Panc1 (cell line): ENCODE results near the gene LNX2. TPM values are rescaled to one million over a fixed set of nuclear protein-coding genes. Genes with fewer than 3 reads are reported as not detected.

Experiments
- ATAC-seq: fragments of 200-7000 bp; cut with Tn5 transposase; 2 replicates; pipeline ENCODE4 v1.9.1; 2020; ENCODE audit warnings: mild to moderate bottlenecking, moderate library complexity
- BruUV-seq: library from RNA; stranded (reverse); fragments of 400-500 nt; replicated peaks from 2 replicates; lab custom pipeline; 2021; lab: Mats Ljungman, UMichigan
- CTCF ChIA-PET: fragments of 300-600 bp; sonication (Branson Sonifier 250); formaldehyde crosslinking; loops from one replicate; lab custom pipeline; 2022; ENCODE audit warnings: antibody characterized with exemption; lab: Charles Lee
- POLR2A ChIA-PET: fragments of 300-600 bp; sonication (Branson Sonifier 250); formaldehyde crosslinking; loops from one replicate; lab custom pipeline; 2022; ENCODE audit warnings: antibody characterized with exemption; lab: Charles Lee
- DNase-seq: peaks from one replicate; pipeline ENCODE4 v3.0.0-alpha.2; 2010; ENCODE audit warnings: low read depth, low spot score
- H3K27ac ChIP-seq: 2 replicates; pipeline ENCODE4 v1.5.1; 2011; ENCODE audit warnings: mild to moderate bottlenecking, low read length, inconsistent platforms
- H3K27me3 ChIP-seq: fragments of 200-500 bp; sonication (Bioruptor generic); 2 replicates; pipeline ENCODE4 v1.6.0; 2014; ENCODE audit warnings: low read length, inconsistent platforms; ENCODE audit not compliant: control insufficient read depth, insufficient read depth
- H3K36me3 ChIP-seq: fragments of 200-500 bp; sonication (Bioruptor generic); 2 replicates; pipeline ENCODE4 v1.5.1; 2014; ENCODE audit warnings: inconsistent platforms, mild to moderate bottlenecking, low read length, moderate library complexity; ENCODE audit not compliant: control insufficient read depth, insufficient read depth
- H3K4me1 ChIP-seq: 2 replicates; pipeline ENCODE4 v1.5.1; 2011; ENCODE audit warnings: inconsistent platforms, mild to moderate bottlenecking, low read length, moderate library complexity; ENCODE audit not compliant: control insufficient read depth, insufficient read depth
- H3K4me3 ChIP-seq, 2 experiments: 2 replicates each; pipeline ENCODE4 v1.5.1; 2011 to 2012; ENCODE audit warnings: low read depth in 2 of 2, low read length in 2 of 2, mild to moderate bottlenecking in 2 of 2, inconsistent platforms in 1 of 2, moderate library complexity in 1 of 2
- H3K9me3 ChIP-seq: fragments of 200-500 bp; sonication (Bioruptor generic); 2 replicates; pipeline ENCODE4 v1.5.1; 2014; ENCODE audit warnings: low read depth, mild to moderate bottlenecking, inconsistent platforms, low read length, moderate library complexity; ENCODE audit not compliant: control insufficient read depth, insufficient read depth
- CTCF ChIP-seq: fragments of 450-650 bp; IDR thresholded peaks from 2 replicates; pipeline ENCODE4 v1.5.1; 2017; ENCODE audit warnings: mild to moderate bottlenecking
- POLR2AphosphoS5 ChIP-seq: IDR thresholded peaks from 2 replicates; pipeline ENCODE4 v1.6.1; 2012; ENCODE audit warnings: mild to moderate bottlenecking, low read depth, low read length, moderate library complexity
- REST ChIP-seq, 2 experiments: IDR thresholded peaks; 2 replicates each; pipeline ENCODE4 v1.6.1; 2011 to 2012; ENCODE audit warnings: low read depth in 2 of 2, control low read depth in 1 of 2, low read length in 1 of 2, mild to moderate bottlenecking in 1 of 2, moderate library complexity in 1 of 2; ENCODE audit not compliant: insufficient read depth in 1 of 2
- SIN3A ChIP-seq: IDR thresholded peaks from 2 replicates; pipeline ENCODE4 v1.6.1; 2012; ENCODE audit warnings: low read depth, mild to moderate bottlenecking, low read length, moderate library complexity, borderline replicate concordance; ENCODE audit not compliant: insufficient read depth
- TCF7L2 ChIP-seq: IDR thresholded peaks from 2 replicates; pipeline ENCODE4 v1.6.1; 2011; ENCODE audit warnings: mild to moderate bottlenecking, low read depth, low read length, inconsistent platforms
- in situ Hi-C: cut with HindIII; loops from 2 replicates; pipeline ENCODE4 v1.10.0; 2016; ENCODE audit warnings: low sequenced_read_pairs, low pct_unique_long_range_greater_than_20kb
- intact Hi-C: fragments of 100-400 bp; cut with micrococcal nuclease; formaldehyde crosslinking; loops from one replicate; pipeline ENCODE4 v1.10.0; 2022; ENCODE audit not compliant: unreplicated experiment
- total RNA-seq: library from RNA; stranded (reverse); gene quantifications from one replicate; pipeline ENCODE4 v1.2.1, GENCODE V29; 2021; ENCODE audit not compliant: unreplicated experiment

LNX2 gene
- total RNA-seq, 1 experiment from 2014 or later, result 11.6 TPM

DNA sequence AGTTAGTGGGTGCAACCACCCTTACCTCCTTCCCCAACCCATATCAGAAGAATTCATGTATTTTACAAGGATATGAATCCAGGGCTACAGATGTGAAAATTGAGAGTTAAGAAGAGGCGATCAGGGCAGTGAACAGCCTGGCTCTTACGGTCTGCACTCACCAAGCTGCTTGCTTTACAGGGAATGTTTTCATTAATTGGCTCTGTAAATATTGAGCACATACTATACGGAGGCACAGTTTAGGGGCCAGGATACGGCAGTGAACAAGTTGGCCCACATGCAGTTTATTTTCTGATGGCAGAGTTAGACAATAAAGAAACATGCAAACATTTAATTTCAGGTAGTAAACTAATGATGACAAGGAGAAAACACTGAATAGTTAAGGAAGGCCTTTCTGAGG lies 7.8 kb upstream of the LNX2 start:
- no peak overlapping the region for H3K27ac ChIP-seq
- H3K36me3 ChIP-seq, result peaks cover 7% of the 10 kb centered on the region
- in situ Hi-C loops, result no loop called here
- H3K9me3 ChIP-seq, result no peaks in the 10 kb centered on the region
- BruUV-seq, result no TSS peak
- ChIA-PET CTCF (no interaction called here), POLR2A (no interaction called here)
- peaks cover 10% of the 10 kb centered on the region for H3K4me1 ChIP-seq
- no peaks in the 10 kb centered on the region for H3K27me3 ChIP-seq
- no peak for DNase-seq
- ATAC-seq, result no peak
- TF ChIP-seq POLR2AphosphoS5 (no peak), REST (IDR thresholded peaks at IDR 0.05; ENCODE audit: insufficient read depth in 1 of 2, low read depth in 2 of 2, low read length in 1 of 2) (no peak), CTCF (no peak), SIN3A (no peak), TCF7L2 (no peak)
- intact Hi-C loops, result no loop called here
- no peak overlapping the region for H3K4me3 ChIP-seq

DNA sequence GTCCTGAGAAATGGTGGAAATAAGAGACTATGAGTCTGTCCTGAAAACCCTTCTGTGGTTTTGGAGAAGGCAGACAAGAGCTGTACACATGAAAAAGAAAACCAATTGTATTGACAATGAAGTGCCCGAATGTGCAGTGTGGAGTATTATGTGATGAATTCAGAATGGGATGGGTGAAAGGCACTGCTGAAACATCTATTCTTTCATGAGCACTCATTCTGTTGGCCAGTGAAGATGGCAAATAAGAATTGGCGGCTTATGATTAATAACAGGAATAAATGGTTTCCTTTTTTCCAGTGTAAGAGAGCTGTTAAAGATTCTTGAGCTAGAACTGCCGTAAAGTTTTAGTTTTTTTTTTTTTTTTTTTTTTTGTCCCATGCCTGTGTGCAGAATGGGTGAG lies 7.1 kb upstream of the LNX2 start:
- no peak overlapping the region for H3K27ac ChIP-seq
- no peaks in the 10 kb centered on the region for H3K9me3 ChIP-seq
- DNase-seq (no peak), ATAC-seq (no peak)
- POLR2A ChIA-PET, result no interaction called here
- TF ChIP-seq REST (IDR thresholded peaks at IDR 0.05; ENCODE audit: insufficient read depth in 1 of 2, low read depth in 2 of 2, low read length in 1 of 2) (no peak), CTCF (no peak), POLR2AphosphoS5 (no peak), TCF7L2 (no peak), SIN3A (no peak)
- CTCF ChIA-PET, result no interaction called here
- peaks cover 16% of the 10 kb centered on the region for H3K4me1 ChIP-seq
- no peak overlapping the region for H3K4me3 ChIP-seq
- peaks cover 8% of the 10 kb centered on the region for H3K36me3 ChIP-seq
- in situ Hi-C loops, result no loop called here
- H3K27me3 ChIP-seq, result no peaks in the 10 kb centered on the region
- intact Hi-C loops, result no loop called here
- no TSS peak for BruUV-seq
